GM15510 (cell line): ENCODE data around the gene IL18RAP.

Source experiments
- POLR2A ChIP-seq: IDR thresholded peaks from 3 replicates; pipeline ENCODE4 v1.6.1; 2011; ENCODE audit warnings: borderline replicate concordance; ENCODE audit not compliant: insufficient read length; ENCODE audit errors: extremely low read depth

The IL18RAP gene

DNA sequence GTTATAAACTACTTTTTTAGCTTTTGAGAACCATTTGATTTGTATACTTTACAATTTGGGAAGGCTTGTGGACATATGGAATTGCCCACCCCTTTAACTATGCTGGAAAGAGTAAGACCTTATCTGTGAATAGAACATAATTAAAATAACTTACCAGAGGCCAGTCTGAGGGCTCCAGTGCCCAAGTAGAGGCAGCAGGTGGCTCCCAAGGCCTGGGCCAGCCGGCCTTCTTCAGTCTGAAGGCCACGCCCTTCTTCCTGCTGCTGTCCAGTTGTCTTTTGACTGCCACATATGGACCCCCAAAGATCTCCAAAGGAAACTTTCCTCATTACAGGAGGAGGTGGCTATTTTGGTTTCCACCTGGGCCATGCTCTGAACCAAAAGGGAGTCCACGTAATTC is 12.0 kb upstream of the IL18RAP start:
- no peak for TF ChIP-seq POLR2A

DNA sequence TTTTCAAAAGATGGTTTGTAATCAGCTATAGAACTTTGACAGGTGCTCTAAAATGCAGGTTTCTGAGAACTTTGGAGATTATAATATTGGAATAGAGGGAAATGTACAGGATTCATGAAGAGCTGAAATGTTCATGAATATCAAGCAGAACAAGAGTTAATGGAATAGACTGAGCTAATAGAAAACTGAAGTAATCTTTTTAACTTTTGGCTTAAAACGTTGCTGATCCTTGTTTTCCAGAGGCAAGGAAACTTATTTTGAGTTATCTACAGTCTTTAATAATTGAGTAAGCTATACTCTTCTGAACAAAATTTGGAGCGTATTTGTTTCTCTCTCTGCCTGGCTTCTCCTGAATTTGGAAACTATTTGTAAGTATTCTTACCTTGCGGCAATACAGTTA is 10.8 kb upstream of the IL18RAP start:
- no peak for TF ChIP-seq POLR2A

DNA sequence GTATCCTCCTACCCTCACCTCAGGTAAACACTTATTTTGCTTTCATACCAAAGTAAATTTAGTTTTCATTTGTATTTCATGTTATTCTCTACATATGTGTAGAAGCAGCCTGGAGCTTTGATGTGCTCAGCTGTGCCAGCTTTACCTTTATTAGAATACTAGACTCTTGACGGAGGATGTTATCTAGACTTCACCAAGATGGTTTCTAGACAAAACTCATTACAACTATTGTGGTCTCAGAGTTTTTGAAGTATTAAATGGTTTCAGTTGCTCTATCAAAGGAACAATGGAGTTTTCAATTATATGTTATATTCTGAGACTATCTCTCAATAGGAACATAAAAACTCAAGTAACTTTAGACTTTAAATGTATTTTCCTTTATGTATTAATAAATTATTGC is 5.0 kb upstream of the IL18RAP start:
- no peak for TF ChIP-seq POLR2A

DNA sequence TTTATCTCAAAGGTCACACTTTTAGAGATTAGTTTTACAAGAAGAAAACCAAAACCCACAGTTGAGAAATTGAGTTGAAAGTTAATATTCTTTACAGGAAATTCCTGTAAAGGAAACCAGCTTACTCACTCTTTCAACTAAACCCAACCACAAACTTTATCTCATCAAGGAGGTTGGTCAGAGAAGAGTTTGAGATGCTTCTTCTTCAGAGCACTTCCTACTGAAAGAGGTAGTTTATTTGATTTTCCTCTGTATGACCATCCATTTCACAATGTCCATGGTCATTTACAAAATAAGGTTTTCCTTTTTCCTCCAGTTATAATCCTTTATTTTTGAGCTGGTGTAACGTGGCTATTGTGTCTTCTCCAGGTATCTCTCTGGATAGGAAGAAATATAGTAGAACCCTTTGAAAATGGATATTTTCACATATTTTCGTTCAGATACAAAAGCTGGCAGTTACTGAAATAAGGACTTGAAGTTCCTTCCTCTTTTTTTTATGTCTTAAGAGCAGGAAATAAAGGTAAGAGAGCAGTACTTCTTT is 4.5 kb upstream of the IL18RAP start:
- TF ChIP-seq POLR2A, result no peak

DNA sequence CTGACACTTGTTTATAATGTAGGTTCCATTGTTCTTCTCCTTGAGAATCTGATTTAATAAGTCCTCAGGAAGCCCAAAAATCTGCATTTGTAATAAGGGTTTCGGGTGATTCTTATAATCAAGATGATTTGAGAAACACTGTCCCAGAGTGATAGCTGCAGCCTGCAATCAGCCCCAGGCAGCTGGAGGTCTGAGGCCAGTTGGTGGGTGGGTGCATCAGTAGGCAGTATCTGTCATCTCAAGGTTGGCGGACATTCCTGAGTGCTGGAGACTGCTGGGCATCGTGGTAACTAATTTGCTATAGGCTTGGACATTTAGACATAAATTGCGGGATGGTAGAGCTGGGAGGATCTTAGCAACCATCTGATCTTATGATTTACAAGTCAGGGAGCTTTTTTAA is 2.7 kb upstream of the IL18RAP start:
- TF ChIP-seq POLR2A, result no peak

DNA sequence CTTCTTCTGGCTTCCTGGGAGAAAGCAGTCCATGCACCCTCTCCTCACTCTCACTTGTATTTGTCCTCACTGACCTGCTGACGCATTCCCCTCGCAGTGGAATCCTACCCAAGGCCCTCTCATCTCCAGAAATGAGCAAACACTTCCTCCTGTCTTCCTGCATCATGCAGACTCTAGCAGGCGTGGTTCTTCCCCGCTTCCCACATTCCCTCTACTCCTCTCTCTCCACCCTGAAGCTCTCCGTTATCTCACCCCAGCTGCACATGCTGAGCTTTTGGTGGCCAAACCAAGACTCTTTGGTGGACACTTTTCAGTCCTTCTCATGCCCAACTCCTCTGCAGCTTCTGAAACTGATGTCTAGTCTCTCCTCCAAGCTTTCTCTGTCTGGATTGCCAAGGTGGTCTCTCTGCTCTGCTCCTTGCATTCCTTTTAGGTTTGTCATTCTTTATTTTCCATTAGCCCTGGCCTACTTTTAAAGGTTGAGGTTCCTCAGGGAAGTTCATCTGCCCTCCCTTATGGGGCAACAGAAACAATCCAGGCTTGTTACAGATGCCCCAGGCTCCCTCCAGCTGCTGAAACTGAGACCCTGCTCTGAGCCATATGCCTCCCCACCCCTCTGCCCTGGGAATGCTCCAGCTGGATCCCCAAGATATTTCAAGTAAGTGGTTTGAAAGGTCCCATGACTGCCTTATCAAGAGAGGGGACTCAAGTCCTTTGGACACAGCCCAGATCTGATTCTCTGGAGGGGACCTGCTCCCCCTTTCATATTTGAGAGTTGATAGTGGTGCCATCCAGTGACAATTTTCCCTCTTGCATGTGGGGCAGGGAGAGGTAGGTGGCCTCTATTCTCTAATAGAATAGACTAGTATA is 835 bp upstream of the IL18RAP start:
- no peak for TF ChIP-seq POLR2A

DNA sequence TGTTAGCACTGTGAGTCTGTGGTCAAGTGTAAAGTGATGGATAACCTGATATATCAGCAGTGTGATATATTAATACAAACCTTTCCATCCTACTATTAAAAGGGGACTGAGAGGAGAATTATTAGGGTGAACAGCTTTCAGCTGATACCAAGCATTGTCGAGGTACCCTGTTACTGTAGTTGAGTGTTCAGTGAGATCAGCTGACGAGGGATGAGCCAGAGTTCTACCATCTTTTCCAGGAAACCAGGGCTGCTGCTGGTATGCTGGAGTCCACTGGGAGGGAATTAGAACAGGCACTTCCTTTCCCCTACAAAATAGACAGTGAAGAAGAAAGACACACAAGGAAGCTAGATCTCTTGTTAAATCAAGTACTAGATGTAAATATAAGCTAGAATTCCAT is 408 bp downstream of the IL18RAP start:
- TF ChIP-seq POLR2A, result no peak

DNA sequence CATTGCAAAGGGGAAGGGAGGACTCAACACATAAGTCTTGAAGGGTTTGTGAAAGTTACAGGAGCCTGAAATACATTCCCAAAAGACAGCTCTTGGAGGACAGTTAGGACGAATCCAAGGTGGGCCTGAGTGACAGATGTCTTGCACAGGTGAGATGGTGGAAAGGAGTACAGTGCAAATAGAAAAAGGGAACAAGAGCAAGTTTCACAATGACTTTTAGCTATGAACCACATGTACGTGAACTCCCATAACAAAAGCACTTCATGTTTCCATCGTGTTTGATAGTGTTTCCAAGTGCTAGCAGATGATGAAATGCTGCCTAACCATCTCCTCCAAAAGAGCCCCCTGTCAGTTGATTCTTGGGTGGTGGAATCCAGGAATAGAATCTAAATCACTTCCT is 1.8 kb downstream of the IL18RAP start:
- TF ChIP-seq POLR2A, result no peak

DNA sequence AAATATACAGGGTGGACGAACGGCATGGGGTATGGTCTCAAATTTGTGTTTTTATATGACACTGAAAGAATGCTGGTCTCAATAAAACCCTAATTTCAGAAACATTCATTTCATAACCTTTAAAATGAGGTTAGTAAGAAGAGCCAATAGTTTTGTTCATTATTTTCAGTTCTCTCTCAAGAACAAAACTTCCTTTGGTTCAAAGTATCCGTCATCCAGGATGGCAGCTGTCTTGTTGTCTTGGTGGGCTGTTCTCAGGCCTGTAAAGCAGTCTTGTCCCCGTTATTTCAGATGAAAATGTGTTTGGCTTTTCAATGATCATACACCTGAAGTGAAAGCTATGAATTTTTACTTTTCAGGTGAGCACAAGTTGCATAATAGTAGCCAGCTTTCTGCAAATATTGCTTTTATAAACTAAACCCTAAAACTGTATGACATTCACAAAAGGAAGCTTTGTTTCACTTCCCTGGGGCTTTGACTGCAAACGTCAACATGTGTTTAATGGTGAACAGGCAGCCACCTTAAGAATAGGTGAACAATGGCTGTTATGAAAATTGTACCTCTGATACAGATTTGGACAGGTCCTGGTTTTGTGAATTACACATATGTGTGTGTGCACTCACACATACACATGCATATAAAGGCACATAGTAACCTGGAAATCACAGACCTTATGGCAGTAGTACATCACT is 2.6 kb downstream of the IL18RAP start:
- no peak for TF ChIP-seq POLR2A

DNA sequence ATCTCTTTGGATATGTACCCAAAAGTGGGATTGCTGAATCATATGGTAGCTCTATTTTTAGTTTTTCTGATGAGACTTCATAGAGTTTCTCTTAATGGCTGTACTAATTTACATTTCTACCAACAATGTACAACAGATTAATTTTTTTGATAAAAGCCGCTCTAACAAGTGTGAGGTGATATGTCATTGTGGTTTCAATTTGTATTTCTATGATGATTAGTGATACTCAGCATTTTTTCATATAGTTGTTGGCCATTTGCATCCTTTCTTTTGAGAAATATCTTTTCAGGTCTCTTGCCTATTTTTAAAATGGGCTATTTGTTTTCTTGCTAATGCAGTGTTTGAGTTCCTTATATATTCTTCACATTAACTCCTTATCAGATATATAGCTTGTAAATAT is 4.3 kb downstream of the IL18RAP start:
- TF ChIP-seq POLR2A, result no peak

DNA sequence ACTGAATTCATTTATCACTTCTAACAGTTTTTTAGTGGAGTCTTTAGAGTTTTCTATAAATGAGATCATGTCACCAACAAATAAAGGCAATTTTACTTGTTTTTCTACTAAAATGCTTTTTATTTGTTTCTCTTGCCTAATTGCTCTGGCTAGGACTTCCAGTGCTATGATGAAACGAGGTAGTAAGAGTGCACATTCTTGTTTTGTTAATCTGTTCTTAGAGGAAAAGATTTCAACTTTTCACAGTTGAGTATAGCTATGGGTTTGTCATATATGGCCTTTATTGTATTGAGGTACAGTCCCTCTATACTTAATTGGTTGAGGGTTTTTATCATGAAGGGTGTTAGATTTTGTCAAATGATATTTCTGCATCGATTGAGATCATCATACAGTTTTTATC is 5.6 kb downstream of the IL18RAP start:
- no peak for TF ChIP-seq POLR2A

DNA sequence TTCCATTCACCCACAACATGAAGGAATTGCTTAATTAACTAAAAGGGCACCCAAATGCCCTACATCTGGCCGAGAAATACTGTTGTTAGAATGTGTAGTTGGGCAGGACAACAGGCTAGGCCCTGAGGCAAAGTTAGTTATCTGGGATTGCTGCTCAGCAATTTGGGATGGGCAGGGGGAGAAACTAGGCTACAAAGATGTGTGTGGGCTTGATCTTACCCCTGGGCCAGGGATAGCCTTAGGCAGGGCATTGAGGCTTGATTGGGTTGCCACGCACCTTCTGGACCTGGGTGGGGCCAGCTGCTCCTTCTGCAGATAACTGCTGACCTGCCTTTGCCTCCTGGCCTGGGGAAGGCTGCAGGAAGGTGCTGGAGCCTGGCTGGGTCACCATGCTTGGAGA is 9.4 kb downstream of the IL18RAP start:
- TF ChIP-seq POLR2A, result no peak

DNA sequence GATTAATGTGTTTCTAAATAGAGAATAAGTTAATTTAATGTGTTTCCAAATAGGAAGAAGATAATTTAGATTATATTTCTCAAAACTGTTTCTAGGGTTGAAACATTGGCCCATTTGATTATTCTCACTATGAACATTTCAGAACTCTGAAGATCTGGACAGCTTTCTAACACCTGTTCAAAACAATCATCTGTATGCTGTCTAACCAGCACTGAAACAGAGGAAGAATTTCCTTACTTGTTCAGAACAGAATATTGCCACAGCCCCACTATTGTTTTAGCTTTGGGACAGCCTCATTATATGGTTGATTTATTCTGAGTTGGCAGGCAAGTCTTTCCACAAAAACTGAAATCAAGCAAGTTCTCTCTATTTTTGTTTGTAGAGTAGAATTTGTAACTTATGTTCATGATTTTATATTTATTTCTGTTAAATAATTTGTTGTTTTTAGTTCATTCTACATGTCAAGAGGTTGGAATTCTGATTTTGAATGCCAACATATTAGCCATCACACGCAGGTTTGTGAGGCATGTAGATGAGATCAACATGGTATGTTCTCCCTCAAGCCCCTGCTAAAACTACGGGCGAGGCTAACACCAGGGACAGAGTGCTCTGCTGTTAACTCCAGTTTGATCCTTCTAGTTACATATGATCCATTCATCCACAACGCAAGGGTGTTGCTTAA is 11.2 kb downstream of the IL18RAP start:
- TF ChIP-seq POLR2A, result no peak

DNA sequence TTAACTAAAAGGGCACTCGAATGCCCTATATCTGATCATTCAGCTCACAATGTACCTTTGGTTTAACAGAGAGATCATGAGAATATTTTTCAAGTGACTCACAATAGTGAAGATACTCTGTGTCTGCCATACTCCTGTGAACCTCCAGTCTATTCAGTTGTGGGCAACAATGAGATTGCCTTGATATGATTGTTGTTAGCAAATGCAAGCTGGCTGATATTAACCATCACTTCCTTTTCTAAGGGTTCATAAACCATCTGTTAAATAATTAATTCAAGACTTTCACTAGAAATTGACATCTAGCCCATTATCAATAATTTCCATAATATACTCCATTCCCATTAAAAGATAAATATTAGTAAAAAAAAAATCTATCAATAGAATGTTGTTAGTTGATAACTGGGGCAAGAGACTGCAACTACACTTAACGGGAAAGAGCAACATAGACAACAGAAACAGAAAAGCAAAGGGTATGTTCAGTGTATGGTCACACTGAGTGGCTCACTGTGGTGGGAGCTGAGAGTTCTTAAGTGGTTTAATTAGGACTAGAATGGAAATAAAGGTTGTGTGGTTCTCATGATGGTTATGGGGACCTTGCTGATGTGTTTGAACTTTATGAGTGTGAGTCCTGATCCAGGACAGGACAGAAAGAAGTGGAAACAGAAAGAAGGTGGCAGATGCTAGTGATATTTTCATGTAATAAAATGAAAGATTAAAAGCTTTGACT is 11.9 kb downstream of the IL18RAP start:
- no peak for TF ChIP-seq POLR2A

DNA sequence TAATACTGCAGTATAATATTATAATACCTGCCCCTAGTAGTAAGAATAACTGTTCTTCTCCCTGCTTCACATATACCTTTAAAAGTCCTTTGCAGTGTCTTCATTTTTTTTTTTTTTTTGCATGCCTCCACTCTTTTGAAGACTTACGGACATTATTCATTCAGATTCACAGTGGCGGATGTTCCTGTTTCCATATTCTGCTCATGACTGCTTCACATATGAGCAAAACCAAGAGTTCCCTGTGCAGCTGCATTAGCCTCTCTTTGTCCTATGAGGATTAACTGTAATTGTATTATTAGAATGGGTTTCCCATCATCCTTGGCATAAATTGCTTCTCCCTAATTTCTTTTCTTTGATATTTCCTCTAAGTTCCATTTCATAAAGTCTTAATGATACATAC is 12.8 kb downstream of the IL18RAP start:
- TF ChIP-seq POLR2A, result no peak
